ES-I3 (cell line): ENCODE data around the gene NUP188.
"Not testable (repeated sequence)": the region's sequence is repeated elsewhere in the genome, so short reads cannot be mapped to it uniquely, and the experiment has no call there.

Experiments used
- H3K36me3 ChIP-seq: 2 replicates; pipeline ENCODE4 v1.6.1; 2013; ENCODE audit warnings: mild to moderate bottlenecking, low read length, control low read depth, moderate library complexity; ENCODE audit not compliant: insufficient read depth
- H3K4me1 ChIP-seq: 2 replicates; pipeline ENCODE4 v1.6.1; 2013; ENCODE audit warnings: mild to moderate bottlenecking, control low read depth, low read length; ENCODE audit not compliant: insufficient read depth
- H3K9ac ChIP-seq: 2 replicates; pipeline ENCODE4 v1.6.1; 2013; ENCODE audit warnings: low read depth, mild to moderate bottlenecking, low read length, moderate library complexity
- H3K9me3 ChIP-seq: 2 replicates; pipeline ENCODE4 v1.6.1; 2013; ENCODE audit warnings: mild to moderate bottlenecking, low read length, moderate library complexity; ENCODE audit not compliant: control insufficient read depth, insufficient read depth

NUP188 gene

GRCh38 chr9:128921881-128922763 is 25.4 kb upstream of the NUP188 start:
- peaks cover 18% of the 10 kb centered on the region; the same call in 1 of the 2 replicates for H3K4me1 ChIP-seq
- no peaks in the 10 kb centered on the region for H3K9me3 ChIP-seq
- peak overlapping the region; percentile 76 for H3K9ac ChIP-seq
- peaks cover 11% of the 10 kb centered on the region; the same call in 1 of the 2 replicates for H3K36me3 ChIP-seq

GRCh38 chr9:128923493-128923883 is 24.0 kb upstream of the NUP188 start:
- H3K9ac ChIP-seq = no peak overlapping the region
- H3K9me3 ChIP-seq = no peaks in the 10 kb centered on the region
- peaks cover 22% of the 10 kb centered on the region; the same call in 1 of the 2 replicates for H3K4me1 ChIP-seq
- 0 out of 2 replicates have a peak, but pooled peaks cover 3% of the 10 kb centered on the region for H3K36me3 ChIP-seq

- H3K9me3 ChIP-seq = no peaks in the 10 kb centered on the region
- H3K4me1 ChIP-seq = peaks cover 4% of the 10 kb centered on the region; the same call in 1 of the 2 replicates
- no peak overlapping the region for H3K9ac ChIP-seq
- no peaks in the 10 kb centered on the region for H3K36me3 ChIP-seq
Measured at GRCh38 chr9:128927731-128928411, 19.6 kb upstream of the NUP188 start.

- H3K9ac ChIP-seq = no peak overlapping the region
- no peaks in the 10 kb centered on the region for H3K9me3 ChIP-seq
Measured at GRCh38 chr9:128928624-128929023, 18.9 kb upstream of the NUP188 start.

GRCh38 chr9:128929560-128929959 is 17.9 kb upstream of the NUP188 start:
- H3K4me1 ChIP-seq = peaks cover 4% of the 10 kb centered on the region; the same call in 1 of the 2 replicates
- H3K36me3 ChIP-seq = no peaks in the 10 kb centered on the region
- no peaks in the 10 kb centered on the region for H3K9me3 ChIP-seq
- H3K9ac ChIP-seq = no peak overlapping the region

More at GRCh38 chr9:128928624-128929023, 18.9 kb upstream of the NUP188 start:
- Histone ChIP-seq H3K36me3 (no peaks in the 10 kb centered on the region), H3K4me1 (peaks cover 4% of the 10 kb centered on the region; the same call in 1 of the 2 replicates)

GRCh38 chr9:128933731-128934130 is 13.8 kb upstream of the NUP188 start:
- Histone ChIP-seq H3K36me3 (no peaks in the 10 kb centered on the region), H3K4me1 (no peaks in the 10 kb centered on the region), H3K9me3 (no peaks in the 10 kb centered on the region), H3K9ac (no peak overlapping the region)

- no peak overlapping the region for H3K9ac ChIP-seq
- no peaks in the 10 kb centered on the region for H3K9me3 ChIP-seq
- H3K36me3 ChIP-seq = no peaks in the 10 kb centered on the region; the same call in 1 of the 2 replicates
- no peaks in the 10 kb centered on the region; the same call in 1 of the 2 replicates for H3K4me1 ChIP-seq
Measured at GRCh38 chr9:128936171-128936865, 11.2 kb upstream of the NUP188 start.

- Histone ChIP-seq H3K9ac (no peak overlapping the region), H3K9me3 (no peaks in the 10 kb centered on the region), H3K36me3 (no peaks in the 10 kb centered on the region; the same call in 1 of the 2 replicates), H3K4me1 (no peaks in the 10 kb centered on the region; the same call in 1 of the 2 replicates)
Measured at GRCh38 chr9:128937310-128938165, 10.0 kb upstream of the NUP188 start.

GRCh38 chr9:128940271-128940921 is 7.1 kb upstream of the NUP188 start:
- no peaks in the 10 kb centered on the region for H3K9me3 ChIP-seq
- H3K9ac ChIP-seq = no peak overlapping the region
- H3K36me3 ChIP-seq = no peaks in the 10 kb centered on the region; the same call in 1 of the 2 replicates
- no peaks in the 10 kb centered on the region; the same call in 1 of the 2 replicates for H3K4me1 ChIP-seq

GRCh38 chr9:128940946-128941755 is 6.3 kb upstream of the NUP188 start:
- H3K4me1 ChIP-seq = no peaks in the 10 kb centered on the region; the same call in 1 of the 2 replicates
- no peak overlapping the region for H3K9ac ChIP-seq
- H3K36me3 ChIP-seq = no peaks in the 10 kb centered on the region; the same call in 1 of the 2 replicates
- H3K9me3 ChIP-seq = no peaks in the 10 kb centered on the region

- no peak overlapping the region for H3K9ac ChIP-seq
- no peaks in the 10 kb centered on the region for H3K9me3 ChIP-seq
Measured at GRCh38 chr9:128943832-128944620, 3.5 kb upstream of the NUP188 start.

GRCh38 chr9:128944966-128945365 is 2.5 kb upstream of the NUP188 start:
- not testable (repeated sequence) for H3K4me1 ChIP-seq, H3K36me3 ChIP-seq, H3K9me3 ChIP-seq, H3K9ac ChIP-seq

More at GRCh38 chr9:128943832-128944620, 3.5 kb upstream of the NUP188 start:
- H3K4me1 ChIP-seq = no peaks in the 10 kb centered on the region; the same call in 1 of the 2 replicates
- H3K36me3 ChIP-seq = no peaks in the 10 kb centered on the region; the same call in 1 of the 2 replicates
